ENCODE measurements around the gene MAP3K4.

DNA sequence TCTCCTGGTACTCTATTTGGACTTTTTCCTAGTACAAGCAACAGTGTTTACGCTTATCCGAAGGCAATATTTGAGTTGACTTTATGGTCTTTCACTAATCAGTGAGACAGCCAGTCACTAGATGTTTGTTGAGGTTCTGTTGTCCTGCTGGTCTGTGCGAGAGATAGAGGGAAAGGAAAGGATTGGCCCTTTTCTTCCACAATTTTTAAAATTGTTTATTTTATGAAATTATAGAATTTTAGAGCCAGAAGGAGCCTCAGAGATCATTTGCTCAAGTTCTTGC is 44.4 kb downstream of the MAP3K4 start:
- TF ChIP-seq, protein P1, sequence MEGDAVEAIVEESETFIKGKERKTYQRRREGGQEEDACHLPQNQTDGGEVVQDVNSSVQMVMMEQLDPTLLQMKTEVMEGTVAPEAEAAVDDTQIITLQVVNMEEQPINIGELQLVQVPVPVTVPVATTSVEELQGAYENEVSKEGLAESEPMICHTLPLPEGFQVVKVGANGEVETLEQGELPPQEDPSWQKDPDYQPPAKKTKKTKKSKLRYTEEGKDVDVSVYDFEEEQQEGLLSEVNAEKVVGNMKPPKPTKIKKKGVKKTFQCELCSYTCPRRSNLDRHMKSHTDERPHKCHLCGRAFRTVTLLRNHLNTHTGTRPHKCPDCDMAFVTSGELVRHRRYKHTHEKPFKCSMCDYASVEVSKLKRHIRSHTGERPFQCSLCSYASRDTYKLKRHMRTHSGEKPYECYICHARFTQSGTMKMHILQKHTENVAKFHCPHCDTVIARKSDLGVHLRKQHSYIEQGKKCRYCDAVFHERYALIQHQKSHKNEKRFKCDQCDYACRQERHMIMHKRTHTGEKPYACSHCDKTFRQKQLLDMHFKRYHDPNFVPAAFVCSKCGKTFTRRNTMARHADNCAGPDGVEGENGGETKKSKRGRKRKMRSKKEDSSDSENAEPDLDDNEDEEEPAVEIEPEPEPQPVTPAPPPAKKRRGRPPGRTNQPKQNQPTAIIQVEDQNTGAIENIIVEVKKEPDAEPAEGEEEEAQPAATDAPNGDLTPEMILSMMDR (IDR thresholded peaks at IDR 0.05), result no peak
- TF ChIP-seq POLR2A (IDR thresholded peaks at IDR 0.05), result no peak
